22Rv1 (cell line): Measurements from ENCODE around the gene SLC19A1.

Experiments used
- ZFX ChIP-seq: fragments of 450-650 bp; IDR thresholded peaks from 2 replicates; pipeline ENCODE4 v1.6.1; 2017; ENCODE audit warnings: antibody characterized with exemption, borderline replicate concordance
- TF ChIP-seq, protein P1 (sequence below): fragments of 450-650 bp; IDR thresholded peaks from 2 replicates; pipeline ENCODE4 v1.5.1; 2017; ENCODE audit warnings: mild to moderate bottlenecking

DNA sequence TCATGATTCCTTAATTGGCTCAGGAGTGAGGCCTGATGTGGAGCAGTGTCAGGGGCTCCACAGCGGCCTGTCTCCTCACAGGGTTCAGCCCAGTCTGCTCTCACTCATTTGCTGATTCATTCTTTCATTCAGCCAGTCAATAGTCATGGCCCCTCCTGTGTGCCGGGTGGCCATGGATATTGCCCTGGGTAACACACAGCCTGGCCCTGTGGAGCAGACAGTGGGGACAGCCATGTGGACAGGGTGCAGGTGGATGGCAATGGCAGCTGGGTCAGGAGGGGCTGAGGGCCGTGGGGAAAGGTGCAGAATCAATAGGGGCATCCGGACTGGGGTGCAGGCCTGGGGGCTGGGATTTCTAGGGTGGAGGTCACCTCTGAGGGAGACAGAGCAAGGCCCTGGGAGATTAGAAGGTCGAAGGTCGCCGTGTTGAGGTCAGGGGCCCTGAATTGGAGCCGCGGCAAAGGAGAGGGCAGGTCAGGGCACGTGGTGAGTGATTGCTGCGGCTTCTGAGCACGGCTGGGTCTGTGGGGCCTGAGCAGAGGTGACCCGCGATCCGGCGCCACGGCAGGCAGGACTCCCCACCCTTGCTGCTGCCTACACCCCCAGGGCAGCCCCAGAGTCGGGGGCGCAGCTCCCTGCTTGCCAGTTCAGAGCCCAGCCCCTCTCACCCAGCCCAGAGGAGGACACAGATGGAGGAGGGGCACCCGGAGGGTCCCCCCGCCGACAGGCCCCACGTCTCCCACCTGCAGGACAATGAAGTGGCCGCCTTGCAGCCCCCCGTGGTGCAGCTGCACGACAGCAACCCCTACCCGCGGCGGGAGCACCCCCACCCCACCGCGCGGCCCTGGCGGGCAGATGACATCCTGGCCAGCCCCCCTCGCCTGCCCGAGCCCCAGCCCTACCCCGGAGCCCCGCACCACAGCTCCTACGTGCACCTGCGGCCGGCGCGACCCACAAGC, 33.4 kb downstream of the SLC19A1 start:
- TF ChIP-seq, protein P1, sequence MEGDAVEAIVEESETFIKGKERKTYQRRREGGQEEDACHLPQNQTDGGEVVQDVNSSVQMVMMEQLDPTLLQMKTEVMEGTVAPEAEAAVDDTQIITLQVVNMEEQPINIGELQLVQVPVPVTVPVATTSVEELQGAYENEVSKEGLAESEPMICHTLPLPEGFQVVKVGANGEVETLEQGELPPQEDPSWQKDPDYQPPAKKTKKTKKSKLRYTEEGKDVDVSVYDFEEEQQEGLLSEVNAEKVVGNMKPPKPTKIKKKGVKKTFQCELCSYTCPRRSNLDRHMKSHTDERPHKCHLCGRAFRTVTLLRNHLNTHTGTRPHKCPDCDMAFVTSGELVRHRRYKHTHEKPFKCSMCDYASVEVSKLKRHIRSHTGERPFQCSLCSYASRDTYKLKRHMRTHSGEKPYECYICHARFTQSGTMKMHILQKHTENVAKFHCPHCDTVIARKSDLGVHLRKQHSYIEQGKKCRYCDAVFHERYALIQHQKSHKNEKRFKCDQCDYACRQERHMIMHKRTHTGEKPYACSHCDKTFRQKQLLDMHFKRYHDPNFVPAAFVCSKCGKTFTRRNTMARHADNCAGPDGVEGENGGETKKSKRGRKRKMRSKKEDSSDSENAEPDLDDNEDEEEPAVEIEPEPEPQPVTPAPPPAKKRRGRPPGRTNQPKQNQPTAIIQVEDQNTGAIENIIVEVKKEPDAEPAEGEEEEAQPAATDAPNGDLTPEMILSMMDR: no peak
- TF ChIP-seq ZFX: no peak
